ENCODE data around the gene LANCL2.
"Not testable (repeated sequence)": the region's sequence is repeated elsewhere in the genome, so short reads cannot be mapped to it uniquely, and the experiment has no call there.

LANCL2 gene

DNA sequence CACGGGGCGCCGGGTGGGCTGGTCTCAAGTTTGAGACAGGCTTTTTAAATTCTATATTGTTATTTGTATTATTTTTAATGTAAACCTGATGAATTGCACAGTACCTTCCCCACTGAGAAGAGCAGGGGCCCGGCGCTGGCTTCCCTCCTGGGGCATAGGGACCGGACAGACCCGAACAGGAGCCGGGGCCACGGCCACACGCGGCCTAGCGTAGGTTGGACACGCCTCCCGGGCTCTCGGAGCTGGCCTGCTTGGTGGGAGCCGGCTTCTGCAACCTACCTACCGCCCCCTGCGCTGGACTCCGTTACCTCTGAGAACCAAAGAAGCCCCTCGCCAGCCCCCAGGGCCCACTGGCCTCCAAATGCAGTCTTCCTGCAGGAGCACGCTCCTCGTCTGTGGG is 19.8 kb upstream of the LANCL2 start:
- H3K4me3 ChIP-seq (ENCODE audit: control insufficient read depth, low read depth, low read length) = no peak overlapping the region
- DNase-seq (ENCODE audit: low read depth) = no peak
- TF ChIP-seq, protein P1, sequence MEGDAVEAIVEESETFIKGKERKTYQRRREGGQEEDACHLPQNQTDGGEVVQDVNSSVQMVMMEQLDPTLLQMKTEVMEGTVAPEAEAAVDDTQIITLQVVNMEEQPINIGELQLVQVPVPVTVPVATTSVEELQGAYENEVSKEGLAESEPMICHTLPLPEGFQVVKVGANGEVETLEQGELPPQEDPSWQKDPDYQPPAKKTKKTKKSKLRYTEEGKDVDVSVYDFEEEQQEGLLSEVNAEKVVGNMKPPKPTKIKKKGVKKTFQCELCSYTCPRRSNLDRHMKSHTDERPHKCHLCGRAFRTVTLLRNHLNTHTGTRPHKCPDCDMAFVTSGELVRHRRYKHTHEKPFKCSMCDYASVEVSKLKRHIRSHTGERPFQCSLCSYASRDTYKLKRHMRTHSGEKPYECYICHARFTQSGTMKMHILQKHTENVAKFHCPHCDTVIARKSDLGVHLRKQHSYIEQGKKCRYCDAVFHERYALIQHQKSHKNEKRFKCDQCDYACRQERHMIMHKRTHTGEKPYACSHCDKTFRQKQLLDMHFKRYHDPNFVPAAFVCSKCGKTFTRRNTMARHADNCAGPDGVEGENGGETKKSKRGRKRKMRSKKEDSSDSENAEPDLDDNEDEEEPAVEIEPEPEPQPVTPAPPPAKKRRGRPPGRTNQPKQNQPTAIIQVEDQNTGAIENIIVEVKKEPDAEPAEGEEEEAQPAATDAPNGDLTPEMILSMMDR (conservative IDR thresholded peaks at IDR 0.05; ENCODE audit: control insufficient read depth, insufficient read depth, low read depth, low read length) = no peak

DNA sequence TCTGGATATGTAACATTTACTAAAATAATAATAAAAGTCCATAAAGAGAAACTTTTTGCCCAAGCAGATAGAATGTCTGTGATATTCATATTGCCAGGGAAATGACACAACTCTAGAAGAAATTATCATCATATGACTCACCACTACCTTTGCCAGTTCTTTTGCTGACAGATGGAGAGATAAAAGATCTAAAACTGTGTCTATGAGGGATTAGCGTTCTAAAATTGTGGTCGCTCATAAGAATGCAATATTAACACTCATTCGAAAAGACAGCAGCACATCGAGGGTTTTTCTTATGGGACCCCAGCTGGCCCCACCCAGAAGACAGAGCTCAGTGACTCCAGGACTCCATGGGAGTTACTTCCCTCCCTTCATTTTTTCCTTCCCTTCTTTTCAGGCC is 16.6 kb upstream of the LANCL2 start:
- DNase-seq (ENCODE audit: low read depth) = peak; percentile 69
- no peak overlapping the region for H3K4me3 ChIP-seq (ENCODE audit: control insufficient read depth, low read depth, low read length)

DNA sequence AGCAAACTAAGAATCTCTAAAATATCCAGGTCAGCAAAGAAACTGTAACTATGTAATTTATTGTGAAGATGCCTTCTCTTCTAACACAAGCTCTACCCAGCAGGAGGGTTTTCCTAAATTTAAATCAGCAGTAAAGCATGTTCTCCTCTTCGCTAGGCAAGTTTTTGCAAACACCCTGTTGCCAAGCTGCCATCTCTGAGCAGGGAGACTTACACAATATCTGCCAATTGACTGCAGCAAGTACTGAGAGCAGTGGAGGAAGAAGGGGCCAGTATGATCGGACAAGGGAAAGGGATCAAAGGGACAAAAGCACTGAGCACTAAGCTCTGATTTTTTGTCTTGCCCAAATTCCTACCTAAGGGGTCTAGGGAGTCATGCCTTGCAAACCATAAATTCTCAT is 16.0 kb upstream of the LANCL2 start:
- TF ChIP-seq, protein P1 (conservative IDR thresholded peaks at IDR 0.05; ENCODE audit: control insufficient read depth, insufficient read depth, low read depth, low read length) = no peak
- DNase-seq (ENCODE audit: low read depth) = peak; percentile 10
- H3K4me3 ChIP-seq (ENCODE audit: control insufficient read depth, low read depth, low read length) = no peak overlapping the region

More for the DNA sequence above, 16.6 kb upstream of the LANCL2 start:
- TF ChIP-seq, protein P1 (conservative IDR thresholded peaks at IDR 0.05; ENCODE audit: control insufficient read depth, insufficient read depth, low read depth, low read length) = no peak

DNA sequence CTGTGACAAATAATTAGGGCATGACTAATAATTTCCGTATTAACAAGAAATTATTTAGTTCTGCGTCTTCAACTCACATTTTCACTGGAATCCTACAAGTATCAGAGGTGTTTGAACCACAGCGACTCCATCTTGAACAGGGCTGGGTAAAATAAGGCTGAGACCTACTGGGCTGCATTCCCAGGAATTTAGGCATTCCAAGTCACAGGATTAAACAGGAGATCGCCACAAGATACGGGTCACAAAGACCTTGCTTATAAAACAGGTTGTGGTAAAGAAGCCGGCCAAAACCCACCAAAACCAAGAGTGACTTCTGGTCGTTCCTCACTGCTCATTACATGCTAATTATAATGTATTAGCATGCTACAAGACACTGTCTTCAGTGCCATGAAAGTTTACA is 14.9 kb upstream of the LANCL2 start:
- no peak for DNase-seq (ENCODE audit: low read depth)
- TF ChIP-seq, protein P1 (conservative IDR thresholded peaks at IDR 0.05; ENCODE audit: control insufficient read depth, insufficient read depth, low read depth, low read length) = no peak
- no peak overlapping the region for H3K4me3 ChIP-seq (ENCODE audit: control insufficient read depth, low read depth, low read length)

DNA sequence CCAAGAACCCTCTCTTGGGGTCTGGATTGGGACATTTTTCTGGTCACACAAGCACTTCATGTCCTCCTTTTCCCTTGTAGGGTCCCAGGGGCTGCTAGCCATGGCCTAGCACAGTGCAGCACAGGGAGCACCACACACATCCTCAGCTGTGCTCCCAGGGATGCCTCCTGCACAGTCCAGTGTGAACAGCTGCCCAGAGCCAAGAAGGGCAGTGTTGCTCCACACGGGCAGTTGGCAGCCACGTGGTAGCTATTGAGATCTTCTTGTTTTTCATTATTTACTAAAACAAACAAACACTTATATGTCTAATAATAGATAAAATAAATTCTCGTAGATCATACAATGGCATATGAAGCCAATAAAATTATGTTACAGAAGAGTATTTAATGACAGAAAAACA is 13.9 kb upstream of the LANCL2 start:
- no peak overlapping the region for H3K4me3 ChIP-seq (ENCODE audit: control insufficient read depth, low read depth, low read length)
- TF ChIP-seq, protein P1 (conservative IDR thresholded peaks at IDR 0.05; ENCODE audit: control insufficient read depth, insufficient read depth, low read depth, low read length) = no peak

DNA sequence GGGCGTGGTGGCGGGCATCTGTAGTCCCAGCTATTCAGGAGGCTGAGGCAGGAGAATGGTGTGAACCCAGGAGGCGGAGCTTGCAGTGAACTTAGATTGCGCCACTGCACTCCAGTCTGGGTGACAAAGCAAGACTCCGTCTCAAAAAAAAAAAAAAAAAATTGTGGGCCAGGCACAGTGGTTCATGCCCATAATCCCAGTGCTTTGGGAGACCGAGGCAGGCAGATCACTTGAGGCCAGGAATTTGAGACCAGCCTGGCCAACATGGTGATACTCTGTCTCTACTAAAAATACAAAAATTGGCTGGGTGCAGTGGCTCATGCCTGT is 12.2 kb upstream of the LANCL2 start:
- H3K4me3 ChIP-seq (ENCODE audit: control insufficient read depth, low read depth, low read length) = not testable (repeated sequence)

More for the DNA sequence above, 13.9 kb upstream of the LANCL2 start:
- DNase-seq (ENCODE audit: low read depth) = no peak

DNA sequence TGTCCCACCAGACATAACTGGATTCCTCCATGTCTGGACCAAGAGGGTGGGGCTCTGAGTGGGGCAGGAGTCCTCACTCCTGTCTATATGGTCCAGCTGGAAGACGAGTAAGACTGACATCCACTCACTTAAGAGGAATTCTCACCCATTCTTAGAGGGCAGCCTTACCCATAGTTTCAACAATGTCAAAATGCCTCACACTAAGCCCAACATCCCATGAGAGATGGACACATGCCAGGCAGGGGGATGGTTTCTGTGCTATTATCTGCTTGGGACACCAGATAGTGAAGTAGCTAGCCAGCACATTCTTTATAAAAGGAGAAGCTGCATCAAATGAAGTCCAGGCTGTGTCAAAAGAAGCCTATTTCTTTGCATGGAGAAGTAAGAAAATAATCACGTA is 4.7 kb upstream of the LANCL2 start:
- TF ChIP-seq, protein P1 (conservative IDR thresholded peaks at IDR 0.05; ENCODE audit: control insufficient read depth, insufficient read depth, low read depth, low read length) = no peak
- DNase-seq (ENCODE audit: low read depth) = no peak
- no peak overlapping the region for H3K4me3 ChIP-seq (ENCODE audit: control insufficient read depth, low read depth, low read length)

More for the DNA sequence above, 12.2 kb upstream of the LANCL2 start:
- not testable (repeated sequence) for DNase-seq (ENCODE audit: low read depth)
